HFF-Myc (cell line): ENCODE results near the gene LDLRAD1.
A peak's percentile ranks its signal among the peaks of the same experiment; 100 is the strongest.
"Not testable (repeated sequence)": the region's sequence is repeated elsewhere in the genome, so short reads cannot be mapped to it uniquely, and the experiment has no call there.

ENCODE experiments used
- DNase-seq: peaks from one replicate; pipeline ENCODE4 v3.0.0-alpha.2; 2011; ENCODE audit warnings: low read depth; ENCODE audit errors: extremely low read depth
- H3K4me3 ChIP-seq: replicated peaks from 2 replicates; pipeline ENCODE4 v1.5.1; 2011; ENCODE audit warnings: low read depth, mild to moderate bottlenecking, control low read depth, low read length
- CTCF ChIP-seq: IDR thresholded peaks from 2 replicates; pipeline ENCODE4 v1.5.1; 2012; ENCODE audit warnings: mild to moderate bottlenecking, low read depth, low read length, control low read depth; ENCODE audit errors: missing control alignments

Gene LDLRAD1

DNA sequence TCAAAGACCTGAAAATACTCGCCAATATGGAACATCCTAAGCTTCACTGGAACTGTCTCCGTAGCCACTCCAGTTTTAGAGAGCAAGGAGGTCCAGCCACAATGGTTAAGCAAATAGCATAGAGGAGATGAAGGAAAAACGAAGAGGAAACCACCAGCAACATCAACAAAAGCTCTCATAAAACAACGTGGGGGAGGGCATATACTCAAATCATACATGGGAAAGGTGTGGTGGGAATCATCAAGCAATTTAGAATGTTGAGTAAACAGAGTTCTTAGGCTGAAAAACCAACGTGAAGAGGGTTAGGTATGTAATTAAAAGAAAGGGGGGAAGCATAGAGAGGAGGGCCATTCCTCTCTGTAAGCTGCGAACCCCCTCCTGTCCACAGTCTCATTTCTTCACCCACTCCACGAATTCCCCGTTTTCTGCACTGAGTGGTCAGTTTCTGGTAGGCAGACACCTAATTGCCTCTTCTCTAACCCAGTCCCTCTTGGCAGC, 34.0 kb upstream of the LDLRAD1 start:
- DNase-seq, result no peak
- peak overlapping the region; percentile 98 for H3K4me3 ChIP-seq
- TF ChIP-seq CTCF, result no peak

- not testable (repeated sequence) for H3K4me3 ChIP-seq, DNase-seq
Observed at GRCh38 chr1:54050435-54050834, 32.4 kb upstream of the LDLRAD1 start.

GRCh38 chr1:54047384-54048305, 29.7 kb upstream of the LDLRAD1 start:
- no peak for TF ChIP-seq CTCF
- no peak overlapping the region for H3K4me3 ChIP-seq
- DNase-seq, result no peak

DNA sequence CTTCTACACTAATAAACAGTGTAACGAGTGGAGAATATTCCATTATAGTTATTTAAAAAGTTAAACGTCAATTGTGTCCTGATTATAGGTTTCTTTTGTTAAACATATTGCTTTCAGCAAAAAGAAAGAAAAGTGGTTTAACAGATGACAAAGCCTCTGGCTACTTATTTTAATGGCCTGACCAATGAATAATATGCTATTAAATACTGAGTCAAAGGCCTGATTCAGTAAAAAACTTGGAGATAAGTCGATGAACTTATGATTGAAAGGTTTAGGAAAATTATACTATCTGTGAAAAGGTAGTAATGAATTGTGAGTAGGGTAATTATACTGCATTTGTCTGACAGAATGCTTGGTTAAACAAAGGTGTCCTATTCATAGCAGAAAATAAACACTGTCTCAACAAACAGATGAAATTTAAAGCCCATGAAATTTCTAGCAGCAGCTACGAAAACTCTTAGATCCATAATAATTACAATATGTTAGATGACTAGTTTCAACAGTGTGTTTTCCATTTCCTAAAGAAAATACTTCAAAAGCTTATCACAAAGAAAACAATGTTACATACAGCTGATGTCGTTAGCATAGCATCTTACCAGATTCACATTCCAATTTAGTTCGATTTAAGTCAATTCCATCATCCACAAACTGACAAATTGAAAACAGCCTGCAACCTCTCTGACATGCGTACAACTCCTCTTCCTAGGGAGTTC, 28.8 kb upstream of the LDLRAD1 start:
- no peak for TF ChIP-seq CTCF
- no peak for DNase-seq
- no peak overlapping the region for H3K4me3 ChIP-seq

DNA sequence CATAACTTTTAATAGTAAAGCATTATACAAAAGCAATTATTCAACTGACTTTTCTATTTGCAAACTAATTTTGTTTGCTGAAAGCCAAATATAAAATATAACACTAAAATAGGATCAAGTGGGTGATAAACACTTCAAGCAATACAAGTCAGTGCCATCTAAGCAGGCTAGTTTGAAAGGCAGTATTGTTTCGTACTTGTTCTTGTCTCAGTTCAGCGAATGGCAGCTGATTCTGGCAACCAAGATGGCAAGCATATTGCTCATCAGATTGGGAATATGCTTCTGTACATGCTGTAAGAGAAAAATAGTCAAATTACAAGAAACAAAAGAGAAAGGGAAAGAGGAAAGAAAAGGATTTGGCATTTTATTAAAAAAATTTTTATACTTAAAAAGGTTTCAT, 27.5 kb upstream of the LDLRAD1 start:
- TF ChIP-seq CTCF, result no peak
- no peak overlapping the region for H3K4me3 ChIP-seq
- no peak for DNase-seq

DNA sequence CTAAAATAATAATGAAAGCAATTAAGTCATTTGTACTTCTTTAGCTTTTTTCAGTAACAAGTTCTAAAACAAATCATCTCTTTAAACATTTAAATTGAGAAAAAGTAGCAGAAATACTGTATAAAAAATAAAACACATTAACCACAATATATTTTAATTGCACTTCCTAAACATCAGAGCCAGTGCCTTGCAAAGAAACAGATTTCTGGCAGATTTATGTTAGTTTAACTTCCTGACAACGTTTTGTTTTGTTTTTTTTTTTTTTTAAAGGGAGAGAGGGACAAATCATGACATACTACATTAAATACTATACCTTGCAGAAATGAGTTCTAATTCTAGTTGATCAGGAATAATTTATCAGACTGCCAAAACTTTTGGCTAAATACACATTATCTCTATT, 23.8 kb upstream of the LDLRAD1 start:
- no peak overlapping the region for H3K4me3 ChIP-seq
- DNase-seq, result no peak
- TF ChIP-seq CTCF, result no peak

DNA sequence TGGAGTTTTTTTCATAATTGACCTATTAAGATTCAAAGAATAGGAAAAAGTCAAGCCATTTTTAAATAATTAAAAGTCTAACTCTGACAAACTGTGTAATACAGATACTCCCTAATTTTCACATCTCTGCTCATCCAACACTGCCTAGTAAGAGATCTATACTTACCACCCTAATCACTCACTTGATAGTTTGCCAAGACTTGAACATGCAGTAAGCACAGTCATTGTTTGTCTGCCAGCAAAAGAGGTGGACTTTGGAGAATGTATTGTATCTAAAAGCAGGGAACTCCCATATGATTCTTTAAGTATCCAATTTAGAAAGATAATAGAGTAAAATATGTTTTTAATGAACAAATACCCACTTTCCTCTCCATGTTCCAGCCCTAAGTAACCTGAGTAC, 19.5 kb upstream of the LDLRAD1 start:
- H3K4me3 ChIP-seq, result no peak overlapping the region
- no peak for DNase-seq
- no peak for TF ChIP-seq CTCF
